Measurements from ENCODE around the gene PRKG1. TPM values are rescaled to one million over a fixed set of nuclear protein-coding genes. Genes with fewer than 3 reads are reported as not detected.

The PRKG1 gene
- total and polyA plus RNA-seq, 2 of the 8 experiments (the other 6 are each of a cell fraction or from before 2014, with no cell fraction given), result 4.2 to 15.2 TPM

GRCh38 chr10:51321300-51321699 is 247.0 kb downstream of the PRKG1 start (continued):
- no peak for TF ChIP-seq ATF3 (IDR thresholded peaks at IDR 0.05; ENCODE audit: insufficient read depth, low read depth, low read length)
- TF ChIP-seq POU5F1 (IDR thresholded peaks at IDR 0.05; ENCODE audit: low read depth, low read length), result no peak
- TF ChIP-seq USF2 (IDR thresholded peaks at IDR 0.05; ENCODE audit: low read length), result no peak
- TF ChIP-seq CHD1 (IDR thresholded peaks at IDR 0.05; ENCODE audit: low read depth, low read length), result no peak
- no peak for TF ChIP-seq FOSL1 (IDR thresholded peaks at IDR 0.05; ENCODE audit: insufficient read depth, low read depth, low read length)
- no peak for TF ChIP-seq KDM4A (IDR thresholded peaks at IDR 0.05; ENCODE audit: low read depth, low read length, severe bottlenecking)
- TF ChIP-seq CBX8 (IDR thresholded peaks at IDR 0.05; ENCODE audit: borderline replicate concordance, low read depth, low read length), result no peak

All from H1 (cell line).